Measurements from ENCODE around the gene ZNF277.

Gene ZNF277

GRCh38 chr7:112186300-112186699 is 20.2 kb upstream of the ZNF277 start:
- Histone ChIP-seq H3K27ac (ENCODE audit: low read depth, low read length) (no peak overlapping the region), H3K27me3 (ENCODE audit: control insufficient read depth, insufficient read depth, low read length) (no peaks in the 10 kb centered on the region), H3K9ac (ENCODE audit: low read depth, low read length) (no peak overlapping the region), H3K4me1 (ENCODE audit: control insufficient read depth, insufficient read depth, low read length) (no peaks in the 10 kb centered on the region), H3K4me3 (ENCODE audit: low read depth, low read length) (no peak overlapping the region), H3K9me3 (ENCODE audit: control insufficient read depth, insufficient read depth, low read length) (no peaks in the 10 kb centered on the region), H3K36me3 (ENCODE audit: control insufficient read depth, insufficient read depth, low read length) (no peaks in the 10 kb centered on the region)

- Histone ChIP-seq H3K27ac (ENCODE audit: low read depth, low read length) (no peak overlapping the region), H3K4me1 (ENCODE audit: control insufficient read depth, insufficient read depth, low read length) (no peaks in the 10 kb centered on the region), H3K9ac (ENCODE audit: low read depth, low read length) (no peak overlapping the region), H3K36me3 (ENCODE audit: control insufficient read depth, insufficient read depth, low read length) (no peaks in the 10 kb centered on the region), H3K4me3 (ENCODE audit: low read depth, low read length) (no peak overlapping the region), H3K27me3 (ENCODE audit: control insufficient read depth, insufficient read depth, low read length) (no peaks in the 10 kb centered on the region), H3K9me3 (ENCODE audit: control insufficient read depth, insufficient read depth, low read length) (no peaks in the 10 kb centered on the region)
Measured at GRCh38 chr7:112188257-112188656, 18.2 kb upstream of the ZNF277 start.

- Histone ChIP-seq H3K4me3 (ENCODE audit: low read depth, low read length) (no peak overlapping the region), H3K4me1 (ENCODE audit: control insufficient read depth, insufficient read depth, low read length) (no peaks in the 10 kb centered on the region), H3K9me3 (ENCODE audit: control insufficient read depth, insufficient read depth, low read length) (no peaks in the 10 kb centered on the region), H3K9ac (ENCODE audit: low read depth, low read length) (no peak overlapping the region), H3K36me3 (ENCODE audit: control insufficient read depth, insufficient read depth, low read length) (no peaks in the 10 kb centered on the region), H3K27me3 (ENCODE audit: control insufficient read depth, insufficient read depth, low read length) (no peaks in the 10 kb centered on the region), H3K27ac (ENCODE audit: low read depth, low read length) (no peak overlapping the region)
Measured at GRCh38 chr7:112189691-112190090, 16.8 kb upstream of the ZNF277 start.

GRCh38 chr7:112190120-112190519 is 16.4 kb upstream of the ZNF277 start:
- H3K4me3 ChIP-seq (ENCODE audit: low read depth, low read length), result no peak overlapping the region
- no peak overlapping the region for H3K9ac ChIP-seq (ENCODE audit: low read depth, low read length)
- no peaks in the 10 kb centered on the region for H3K36me3 ChIP-seq (ENCODE audit: control insufficient read depth, insufficient read depth, low read length)
- H3K4me1 ChIP-seq (ENCODE audit: control insufficient read depth, insufficient read depth, low read length), result no peaks in the 10 kb centered on the region
- H3K27ac ChIP-seq (ENCODE audit: low read depth, low read length), result no peak overlapping the region
- no peaks in the 10 kb centered on the region for H3K9me3 ChIP-seq (ENCODE audit: control insufficient read depth, insufficient read depth, low read length)
- H3K27me3 ChIP-seq (ENCODE audit: control insufficient read depth, insufficient read depth, low read length), result no peaks in the 10 kb centered on the region

GRCh38 chr7:112192236-112193154 is 14.0 kb upstream of the ZNF277 start:
- H3K36me3 ChIP-seq (ENCODE audit: control insufficient read depth, insufficient read depth, low read length), result no peaks in the 10 kb centered on the region
- no peaks in the 10 kb centered on the region for H3K9me3 ChIP-seq (ENCODE audit: control insufficient read depth, insufficient read depth, low read length)
- 0 out of 2 replicates have a peak, but pooled peaks cover 3% of the 10 kb centered on the region for H3K4me1 ChIP-seq (ENCODE audit: control insufficient read depth, insufficient read depth, low read length)
- no peaks in the 10 kb centered on the region for H3K27me3 ChIP-seq (ENCODE audit: control insufficient read depth, insufficient read depth, low read length)
- no peak overlapping the region for H3K4me3 ChIP-seq (ENCODE audit: low read depth, low read length)
- H3K9ac ChIP-seq (ENCODE audit: low read depth, low read length), result no peak overlapping the region
- no peak overlapping the region for H3K27ac ChIP-seq (ENCODE audit: low read depth, low read length)

- H3K27ac ChIP-seq (ENCODE audit: low read depth, low read length), result no peak overlapping the region
- no peak overlapping the region for H3K9ac ChIP-seq (ENCODE audit: low read depth, low read length)
- H3K36me3 ChIP-seq (ENCODE audit: control insufficient read depth, insufficient read depth, low read length), result no peaks in the 10 kb centered on the region
- H3K4me1 ChIP-seq (ENCODE audit: control insufficient read depth, insufficient read depth, low read length), result peaks cover 6% of the 10 kb centered on the region; the same call in 1 of the 2 replicates
- no peak overlapping the region for H3K4me3 ChIP-seq (ENCODE audit: low read depth, low read length)
- no peaks in the 10 kb centered on the region for H3K27me3 ChIP-seq (ENCODE audit: control insufficient read depth, insufficient read depth, low read length)
- no peaks in the 10 kb centered on the region for H3K9me3 ChIP-seq (ENCODE audit: control insufficient read depth, insufficient read depth, low read length)
Measured at GRCh38 chr7:112193915-112194502, 12.5 kb upstream of the ZNF277 start.

GRCh38 chr7:112195717-112196116 is 10.8 kb upstream of the ZNF277 start:
- H3K9me3 ChIP-seq (ENCODE audit: control insufficient read depth, insufficient read depth, low read length), result no peaks in the 10 kb centered on the region
- no peaks in the 10 kb centered on the region for H3K36me3 ChIP-seq (ENCODE audit: control insufficient read depth, insufficient read depth, low read length)
- H3K4me3 ChIP-seq (ENCODE audit: low read depth, low read length), result no peak overlapping the region
- H3K27ac ChIP-seq (ENCODE audit: low read depth, low read length), result no peak overlapping the region
- no peak overlapping the region for H3K9ac ChIP-seq (ENCODE audit: low read depth, low read length)
- no peaks in the 10 kb centered on the region for H3K27me3 ChIP-seq (ENCODE audit: control insufficient read depth, insufficient read depth, low read length)
- peaks cover 6% of the 10 kb centered on the region; the same call in 1 of the 2 replicates for H3K4me1 ChIP-seq (ENCODE audit: control insufficient read depth, insufficient read depth, low read length)

GRCh38 chr7:112197322-112197721 is 9.2 kb upstream of the ZNF277 start:
- H3K4me1 ChIP-seq (ENCODE audit: control insufficient read depth, insufficient read depth, low read length), result peaks cover 6% of the 10 kb centered on the region; the same call in 1 of the 2 replicates
- no peak overlapping the region for H3K9ac ChIP-seq (ENCODE audit: low read depth, low read length)
- H3K36me3 ChIP-seq (ENCODE audit: control insufficient read depth, insufficient read depth, low read length), result no peaks in the 10 kb centered on the region
- H3K4me3 ChIP-seq (ENCODE audit: low read depth, low read length), result no peak overlapping the region
- H3K27me3 ChIP-seq (ENCODE audit: control insufficient read depth, insufficient read depth, low read length), result no peaks in the 10 kb centered on the region
- H3K27ac ChIP-seq (ENCODE audit: low read depth, low read length), result no peak overlapping the region
- no peaks in the 10 kb centered on the region for H3K9me3 ChIP-seq (ENCODE audit: control insufficient read depth, insufficient read depth, low read length)

- Histone ChIP-seq H3K27ac (ENCODE audit: low read depth, low read length) (no peak overlapping the region), H3K4me1 (ENCODE audit: control insufficient read depth, insufficient read depth, low read length) (peaks cover 19% of the 10 kb centered on the region), H3K36me3 (ENCODE audit: control insufficient read depth, insufficient read depth, low read length) (no peaks in the 10 kb centered on the region), H3K9me3 (ENCODE audit: control insufficient read depth, insufficient read depth, low read length) (no peaks in the 10 kb centered on the region), H3K9ac (ENCODE audit: low read depth, low read length) (no peak overlapping the region), H3K27me3 (ENCODE audit: control insufficient read depth, insufficient read depth, low read length) (no peaks in the 10 kb centered on the region), H3K4me3 (ENCODE audit: low read depth, low read length) (no peak overlapping the region)
Measured at GRCh38 chr7:112199035-112199655, 7.3 kb upstream of the ZNF277 start.

- no peak overlapping the region for H3K27ac ChIP-seq (ENCODE audit: low read depth, low read length)
Measured at GRCh38 chr7:112199672-112200071, 6.8 kb upstream of the ZNF277 start.

GRCh38 chr7:112201411-112201810 is 5.1 kb upstream of the ZNF277 start:
- H3K4me1 ChIP-seq (ENCODE audit: control insufficient read depth, insufficient read depth, low read length), result peaks cover 16% of the 10 kb centered on the region
- no peak overlapping the region for H3K9ac ChIP-seq (ENCODE audit: low read depth, low read length)
- H3K27ac ChIP-seq (ENCODE audit: low read depth, low read length), result no peak overlapping the region
- no peaks in the 10 kb centered on the region for H3K27me3 ChIP-seq (ENCODE audit: control insufficient read depth, insufficient read depth, low read length)
- no peaks in the 10 kb centered on the region for H3K9me3 ChIP-seq (ENCODE audit: control insufficient read depth, insufficient read depth, low read length)
- no peak overlapping the region for H3K4me3 ChIP-seq (ENCODE audit: low read depth, low read length)
- no peaks in the 10 kb centered on the region for H3K36me3 ChIP-seq (ENCODE audit: control insufficient read depth, insufficient read depth, low read length)

More at GRCh38 chr7:112199672-112200071, 6.8 kb upstream of the ZNF277 start:
- Histone ChIP-seq H3K27me3 (ENCODE audit: control insufficient read depth, insufficient read depth, low read length) (no peaks in the 10 kb centered on the region), H3K4me1 (ENCODE audit: control insufficient read depth, insufficient read depth, low read length) (peaks cover 19% of the 10 kb centered on the region), H3K9ac (ENCODE audit: low read depth, low read length) (no peak overlapping the region), H3K36me3 (ENCODE audit: control insufficient read depth, insufficient read depth, low read length) (no peaks in the 10 kb centered on the region), H3K9me3 (ENCODE audit: control insufficient read depth, insufficient read depth, low read length) (no peaks in the 10 kb centered on the region), H3K4me3 (ENCODE audit: low read depth, low read length) (no peak overlapping the region)

Data from HUES48 (cell line).